Heart left ventricle (tissue), 16 donors: ENCODE results near the gene C3. TPM values are rescaled to one million over a fixed set of nuclear protein-coding genes. Genes with fewer than 3 reads are reported as not detected.
"Not testable (repeated sequence)": the region's sequence is repeated elsewhere in the genome, so short reads cannot be mapped to it uniquely, and the experiment has no call there.

Experiments used
- ATAC-seq, 4 donors: fragments of 200-7000 bp; cut with Tn5 transposase; one replicate each; pipeline ENCODE4 v1.9.1; 2020 to 2022; ENCODE audit warnings: moderate library complexity in 4 of 4, mild to moderate bottlenecking in 3 of 4, moderate number of reproducible peaks in 1 of 4
- DNase-seq, 5 donors: peaks; one replicate each; pipeline ENCODE4 v3.0.0-alpha.2; 2020
- H3K27ac ChIP-seq, 12 donors: fragments of 200-600 bp; sonication (generic) in 4 of 12; one replicate each; pipeline versions ENCODE4 v1.5.0 to v1.8.0; 2016 to 2022; ENCODE audit warnings: mild to moderate bottlenecking in 2 of 12
- H3K27me3 ChIP-seq, 9 donors: fragments of 200-600 bp; sonication (generic) in 2 of 9; one replicate each; pipeline versions ENCODE4 v1.5.1 to v1.8.0; 2016 to 2022; ENCODE audit warnings: mild to moderate bottlenecking in 3 of 9
- H3K36me3 ChIP-seq, 9 donors: fragments of 200-600 bp; sonication (generic) in 2 of 9; one replicate each; pipeline versions ENCODE4 v1.5.0 to v1.8.0; 2018 to 2022; ENCODE audit warnings: mild to moderate bottlenecking in 2 of 9
- H3K4me1 ChIP-seq, 12 donors: fragments of 200-600 bp; sonication (generic) in 4 of 12; one replicate each; pipeline versions ENCODE4 v1.5.0 to v1.8.0; 2016 to 2022; ENCODE audit warnings: mild to moderate bottlenecking in 3 of 12
- H3K4me3 ChIP-seq, 12 donors: fragments of 200-600 bp; sonication (generic) in 4 of 12; one replicate each; pipeline versions ENCODE4 v1.5.0 to v1.8.0; 2017 to 2022; ENCODE audit warnings: mild to moderate bottlenecking in 9 of 12, moderate library complexity in 4 of 12
- H3K9me3 ChIP-seq, 12 donors: fragments of 200-600 bp; sonication (generic) in 4 of 12; one replicate each; pipeline versions ENCODE4 v1.5.0 to v1.8.0; 2016 to 2022; ENCODE audit warnings: mild to moderate bottlenecking in 1 of 12
- POLR2A ChIP-seq, 2 donors: fragments of 450-650 bp; IDR thresholded peaks; one replicate each; pipeline ENCODE4 v1.6.1; 2017; ENCODE audit warnings: antibody characterized with exemption in 2 of 2, mild to moderate bottlenecking in 2 of 2, moderate library complexity in 2 of 2
- WGBS, 4 donors: extraction: QIAGEN DNeasy Blood & Tissue Kit in 2 of 4; methylation state at CpG; one replicate each; pipeline versions ENCODE4 v1.1.5 to v1.1.7; 2013 to 2018; 5-methylcytosine and 5-hydroxymethylcytosine counted together
- intact Hi-C, 10 donors: fragments of 100-400 bp; cut with DNase I; formaldehyde crosslinking; loops; one replicate each; pipeline versions ENCODE4 v1.11.1 to v1.14.2; 2022
- polyA plus RNA-seq, 2 donors: library from polyadenylated mRNA; stranded (reverse); fragments of 200-250 nt; gene quantifications; one replicate each; pipeline ENCODE4 v1.2.3, GENCODE V29; 2013
- total RNA-seq, 9 donors: library from RNA; depleted of rRNA in 2 of 9; stranded (reverse); fragments of >200 nt in 2 of 9; fragmentation: NEBNext Ultra II Directional in 3 of 9; extraction: Animal tissue kit (Norgen Biotek cat#: 25700) in 3 of 9; gene quantifications; one replicate each; pipeline versions ENCODE4 v1.1.0 to v1.2.4, GENCODE V29; 2016 to 2023
- TF ChIP-seq, protein P1 (sequence below), 12 donors: fragments of 200-600 bp; sonication (generic) in 4 of 12; IDR thresholded peaks; one replicate each; pipeline versions ENCODE4 v1.5.0 to v1.8.0; 2018 to 2022; ENCODE audit warnings: antibody characterized with exemption in 12 of 12, mild to moderate bottlenecking in 5 of 12
- donor health status: ischemic (EF 13 %, LVEDD 7.1; RV severe dilation, severe dysfunction).
- donor health status: healthy with polysubstance abuse.
- donor health status: DM: no; HTN: yes; CAD: no.
- donor health status: DM: no; HTN: no; CAD: no.
- donor health status: ischemic (EF 25% LVEDD 6.9; RV normal size, moderate dysfunction).
- donor health status: ischemic (EF 25% LVEDD 5.7; RV mildly dilated, moderate dysfunction).
- donor health status: healthy.
- donor health status: DM: yes; HTN: yes; CAD: no.
- donor health status: ischemic (EF 35%, LVEDD 5.7; RV mildly dilated, moderate dysfunction).
- donor health status: nonischemic (EF 11% LVEDD 7.7; RV severe dilation, severe dysfunction).
- donor health status: DM: yes; HTN: yes; CAD: no.
- donor health status: PGD.
- donor health status: ischemic (EF 29% LVEDD 5.4; RV normal size, mild dysfunction).
- donor health status: nonischemic (EF 23%, LVEDD 6.1; RV moderate dilation, normal function).

Gene C3
- total and polyA plus RNA-seq, 11 donors, result 31.7 to 1,888 (median 81.0) TPM

- intact Hi-C loops, result no loop called here
- H3K9me3 ChIP-seq, result peaks cover 0 to 11% (median 0%) of the 10 kb centered on the region in 12 donors
- peaks cover 0 to 51% (median 8%) of the 10 kb centered on the region in 9 donors for H3K27me3 ChIP-seq
- H3K27ac ChIP-seq, result no peak overlapping the region
- WGBS, 4 donors, result 62 to 81% (median 75%) methylated on average over 6 of the region's 6 CpGs
- peaks cover 0 to 4% (median 0%) of the 10 kb centered on the region in 12 donors for H3K4me1 ChIP-seq
- DNase-seq (no peak), ATAC-seq (no peak)
- H3K36me3 ChIP-seq, result no peaks in the 10 kb centered on the region
- H3K4me3 ChIP-seq, result no peak overlapping the region
- TF ChIP-seq POLR2A (IDR thresholded peaks at IDR 0.05), result no peak
- TF ChIP-seq, protein P1, sequence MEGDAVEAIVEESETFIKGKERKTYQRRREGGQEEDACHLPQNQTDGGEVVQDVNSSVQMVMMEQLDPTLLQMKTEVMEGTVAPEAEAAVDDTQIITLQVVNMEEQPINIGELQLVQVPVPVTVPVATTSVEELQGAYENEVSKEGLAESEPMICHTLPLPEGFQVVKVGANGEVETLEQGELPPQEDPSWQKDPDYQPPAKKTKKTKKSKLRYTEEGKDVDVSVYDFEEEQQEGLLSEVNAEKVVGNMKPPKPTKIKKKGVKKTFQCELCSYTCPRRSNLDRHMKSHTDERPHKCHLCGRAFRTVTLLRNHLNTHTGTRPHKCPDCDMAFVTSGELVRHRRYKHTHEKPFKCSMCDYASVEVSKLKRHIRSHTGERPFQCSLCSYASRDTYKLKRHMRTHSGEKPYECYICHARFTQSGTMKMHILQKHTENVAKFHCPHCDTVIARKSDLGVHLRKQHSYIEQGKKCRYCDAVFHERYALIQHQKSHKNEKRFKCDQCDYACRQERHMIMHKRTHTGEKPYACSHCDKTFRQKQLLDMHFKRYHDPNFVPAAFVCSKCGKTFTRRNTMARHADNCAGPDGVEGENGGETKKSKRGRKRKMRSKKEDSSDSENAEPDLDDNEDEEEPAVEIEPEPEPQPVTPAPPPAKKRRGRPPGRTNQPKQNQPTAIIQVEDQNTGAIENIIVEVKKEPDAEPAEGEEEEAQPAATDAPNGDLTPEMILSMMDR (IDR thresholded peaks at IDR 0.05), result no peak
These were observed 68.3 kb downstream of the C3 start for GRCh38 chr19:6651965-6652804.

DNA sequence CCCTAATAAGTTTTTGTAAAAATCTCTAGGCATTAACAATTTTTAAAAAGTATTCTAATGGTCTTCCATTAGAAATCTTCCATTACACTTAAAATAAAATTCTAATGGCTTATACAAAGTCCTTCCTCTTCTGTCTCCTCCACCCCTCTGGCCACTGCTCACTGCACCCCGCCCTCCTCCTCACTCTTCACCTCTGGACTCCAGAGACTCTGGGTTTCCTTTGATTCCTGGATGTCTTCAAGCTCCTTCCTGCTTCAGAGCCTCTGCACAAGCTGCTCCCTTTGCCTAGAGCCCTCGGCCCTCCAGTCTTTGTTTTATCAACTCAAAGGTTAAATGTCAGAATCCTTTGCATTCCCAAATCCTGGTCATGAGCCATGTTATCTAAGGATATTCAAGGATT lies 71.3 kb downstream of the C3 start:
- peaks cover 0 to 35% (median 0%) of the 10 kb centered on the region in 9 donors for H3K27me3 ChIP-seq
- peaks cover 0 to 4% (median 0%) of the 10 kb centered on the region in 12 donors for H3K4me1 ChIP-seq
- H3K36me3 ChIP-seq, result no peaks in the 10 kb centered on the region
- intact Hi-C loops, result loop anchor here in 1 of 10 donors (10.0 kb wide), 1 partner anchor 126 kb away; the partner anchor contains the start of gene VAV1
- peaks cover 0 to 11% (median 0%) of the 10 kb centered on the region in 12 donors for H3K9me3 ChIP-seq
- no peak for TF ChIP-seq POLR2A (IDR thresholded peaks at IDR 0.05)
- TF ChIP-seq, protein P1 (IDR thresholded peaks at IDR 0.05), result no peak
- H3K27ac ChIP-seq, result no peak overlapping the region
- H3K4me3 ChIP-seq, result no peak overlapping the region
- 14 to 25% (median 21%) methylated on average over 2 of the region's 2 CpGs for WGBS, 4 donors
- no peak for ATAC-seq
- DNase-seq, result no peak

GRCh38 chr19:6648141-6648715 lies 72.2 kb downstream of the C3 start:
- ATAC-seq (no peak), DNase-seq (no peak)
- Histone ChIP-seq H3K27ac (no peak overlapping the region), H3K4me3 (no peak overlapping the region), H3K4me1 (no peaks in the 10 kb centered on the region), H3K9me3 (peaks cover 0 to 11% (median 0%) of the 10 kb centered on the region in 12 donors), H3K36me3 (no peaks in the 10 kb centered on the region), H3K27me3 (peaks cover 0 to 43% (median 5%) of the 10 kb centered on the region in 9 donors)
- TF ChIP-seq, protein P1 (IDR thresholded peaks at IDR 0.05), result no peak
- TF ChIP-seq POLR2A (IDR thresholded peaks at IDR 0.05), result no peak
- WGBS, 4 donors, result 84 to 86% (median 84%) methylated on average over 9 of the region's 9 CpGs
- intact Hi-C loops, result loop anchor here in 1 of 10 donors (10.0 kb wide), 1 partner anchor 127 kb away; the partner anchor contains the start of gene VAV1

DNA sequence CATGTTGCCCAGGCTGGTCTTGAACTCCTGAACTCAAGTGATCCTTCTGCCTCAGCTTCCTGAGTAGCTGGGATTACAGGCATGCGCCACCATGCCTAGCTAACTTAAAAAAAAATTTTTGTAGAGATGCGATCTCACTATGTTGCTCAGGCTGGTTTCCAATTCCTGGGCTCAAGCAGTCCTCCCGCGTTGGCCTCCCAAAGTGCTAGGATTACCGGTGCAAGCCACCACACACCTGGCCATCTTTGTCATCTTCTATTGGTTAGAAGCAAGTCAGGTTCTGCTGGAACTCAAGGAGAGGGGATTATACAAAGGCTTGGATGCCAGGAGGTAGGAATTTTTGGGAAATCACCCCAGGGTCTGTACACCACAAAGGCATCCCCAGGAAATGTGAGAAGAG lies 75.7 kb downstream of the C3 start:
- Histone ChIP-seq H3K36me3 (no peaks in the 10 kb centered on the region), H3K9me3 (no peaks in the 10 kb centered on the region), H3K4me1 (peaks cover 0 to 19% (median 0%) of the 10 kb centered on the region in 12 donors), H3K4me3 (no peak overlapping the region), H3K27me3 (peaks cover 0 to 32% (median 5%) of the 10 kb centered on the region in 9 donors), H3K27ac (no peak overlapping the region)
- whole genome bisulfite sequencing, 4 donors, result 72 to 95% (median 88%) methylated on average over 5 of the region's 5 CpGs
- intact Hi-C loops, result loop anchor here in 1 of 10 donors (10.0 kb wide), 1 partner anchor 130 kb away; the partner anchor contains the start of gene VAV1
- ATAC-seq (no peak), DNase-seq (no peak)
- TF ChIP-seq, protein P1 (IDR thresholded peaks at IDR 0.05), result no peak
- no peak for TF ChIP-seq POLR2A (IDR thresholded peaks at IDR 0.05)

DNA sequence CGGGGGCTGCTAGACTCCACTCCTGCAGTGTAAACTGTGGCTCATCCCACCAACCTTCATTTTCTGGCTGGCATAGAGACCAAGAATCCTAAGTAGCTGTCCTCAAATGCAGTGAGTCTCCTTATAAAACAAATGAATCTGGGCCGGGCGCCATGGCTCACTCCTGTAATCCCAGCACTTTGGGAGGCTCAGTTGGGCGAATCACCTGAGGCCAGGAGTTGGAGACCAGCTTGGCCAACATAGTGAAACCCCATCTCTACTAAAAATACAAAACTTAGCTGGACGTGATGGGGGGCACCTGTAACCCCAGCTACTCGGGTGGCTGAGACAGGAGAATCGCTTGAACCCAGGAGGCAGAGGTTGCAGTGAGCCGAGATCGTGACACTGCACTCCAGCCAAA lies 80.1 kb downstream of the C3 start:
- H3K27ac ChIP-seq, ATAC-seq, H3K9me3 ChIP-seq, H3K4me3 ChIP-seq, DNase-seq, H3K36me3 ChIP-seq: not testable (repeated sequence)
- WGBS, 4 donors, result 82 to 93% (median 85%) methylated on average over 9 of the region's 9 CpGs
- H3K27me3 ChIP-seq, result peaks cover 0 to 28% (median 5%) of the 10 kb centered on the region in 9 donors
- intact Hi-C loops, result loop anchor here in 1 of 10 donors (10.0 kb wide), 1 partner anchor 134 kb away; the partner anchor contains the start of gene VAV1
- peaks cover 0 to 19% (median 0%) of the 10 kb centered on the region in 12 donors for H3K4me1 ChIP-seq
